ENCODE measurements around the gene FRG2. TPM values are rescaled to one million over a fixed set of nuclear protein-coding genes. Genes with fewer than 3 reads are reported as not detected.

The FRG2 gene
- total and polyA plus RNA-seq, 10 of the 15 experiments (the other 5 are each of a cell fraction or from before 2014, with no cell fraction given), result 0.04 TPM; not detected in 9

GRCh38 chr4:190015538-190016368 is 11.3 kb downstream of the FRG2 start:
- no peaks in the 10 kb centered on the region for H4K20me1 ChIP-seq (ENCODE audit: control insufficient read depth, insufficient read depth)
- H3K36me3 ChIP-seq (ENCODE audit: control insufficient read depth in 2 of 2, insufficient read depth in 2 of 2, low read length in 1 of 2), result no peaks in the 10 kb centered on the region
- no peaks in the 10 kb centered on the region for H3K79me2 ChIP-seq (ENCODE audit: control insufficient read depth, insufficient read depth, low read length)
- no peak for TF ChIP-seq ASH2L (IDR thresholded peaks at IDR 0.05; ENCODE audit: borderline replicate concordance, low read depth)
- no peak overlapping the region for H3K4me3 ChIP-seq
- SMC1A ChIA-PET (ENCODE audit: uncharacterized antibody, unreplicated experiment), result no interaction called here
- WGBS (ENCODE audit: insufficient coverage, insufficient replicate concordance, low lambda C conversion rate, missing lambda C conversion rate), result 31% methylated on average over 37 of the region's 43 CpGs
- H3K9me3 ChIP-seq (replicated peaks; ENCODE audit: control insufficient read depth, insufficient read depth, low read length), result peaks cover 6% of the 10 kb centered on the region; the same call in 1 of the 3 replicates
- no peaks in the 10 kb centered on the region for H3K4me1 ChIP-seq (ENCODE audit: control insufficient read depth, insufficient read depth, low read length)
- H3K9ac ChIP-seq (ENCODE audit: control insufficient read depth, insufficient read depth, low read length), result no peak overlapping the region
- RAD21 ChIA-PET (ENCODE audit: unreplicated experiment), result no interaction called here
- DNase-seq (ENCODE audit: low read depth, low spot score) (no peak), FAIRE-seq (no peak), ATAC-seq (no peak)
- in situ Hi-C loops (cut with MboI), result no loop called here
- H3K27me3 ChIP-seq (replicated peaks in 1 of 2; ENCODE audit: control insufficient read depth in 2 of 2, insufficient read depth in 2 of 2, low read length in 1 of 2), result no peaks in the 10 kb centered on the region; a peak in 1 of 4 replicates
- BruUV-seq (replicated peaks), result no TSS peak
- CTCF ChIA-PET, result no interaction called here
- POLR2A ChIA-PET, result no interaction called here
- intact Hi-C loops (cut with micrococcal nuclease; ENCODE audit: unreplicated experiment), result no loop called here
- no peak overlapping the region for H3K4me2 ChIP-seq (ENCODE audit: control insufficient read depth, insufficient read depth)
- H2AFZ ChIP-seq (ENCODE audit: control insufficient read depth, low read depth, low read length), result no peak overlapping the region
- no peak overlapping the region for H3K27ac ChIP-seq (ENCODE audit: control insufficient read depth, insufficient read depth)

GRCh38 chr4:190014771-190015537 is 12.1 kb downstream of the FRG2 start:
- Histone ChIP-seq H3K36me3 (ENCODE audit: control insufficient read depth in 2 of 2, insufficient read depth in 2 of 2, low read length in 1 of 2) (no peaks in the 10 kb centered on the region), H3K9me3 (replicated peaks; ENCODE audit: control insufficient read depth, insufficient read depth, low read length) (peaks cover 4% of the 10 kb centered on the region; the same call in 1 of the 3 replicates), H3K9ac (ENCODE audit: control insufficient read depth, insufficient read depth, low read length) (no peak overlapping the region), H4K20me1 (ENCODE audit: control insufficient read depth, insufficient read depth) (no peaks in the 10 kb centered on the region), H3K4me1 (ENCODE audit: control insufficient read depth, insufficient read depth, low read length) (no peaks in the 10 kb centered on the region), H3K79me2 (ENCODE audit: control insufficient read depth, insufficient read depth, low read length) (no peaks in the 10 kb centered on the region), H3K27ac (ENCODE audit: control insufficient read depth, insufficient read depth) (no peak overlapping the region), H3K4me3 (no peak overlapping the region), H2AFZ (ENCODE audit: control insufficient read depth, low read depth, low read length) (no peak overlapping the region), H3K4me2 (ENCODE audit: control insufficient read depth, insufficient read depth) (no peak overlapping the region), H3K27me3 (replicated peaks in 1 of 2; ENCODE audit: control insufficient read depth in 2 of 2, insufficient read depth in 2 of 2, low read length in 1 of 2) (no peaks in the 10 kb centered on the region; a peak in 1 of 4 replicates)
- intact Hi-C loops (cut with micrococcal nuclease; ENCODE audit: unreplicated experiment) (no loop called here), in situ Hi-C loops (cut with MboI) (no loop called here)
- ChIA-PET CTCF (no interaction called here), RAD21 (ENCODE audit: unreplicated experiment) (no interaction called here), SMC1A (ENCODE audit: uncharacterized antibody, unreplicated experiment) (no interaction called here), POLR2A (no interaction called here)
- BruUV-seq (replicated peaks), result no TSS peak
- no peak for ATAC-seq
- TF ChIP-seq SREBF2 (IDR thresholded peaks at IDR 0.05; ENCODE audit: low read length), result no peak
- TF ChIP-seq SP1 (IDR thresholded peaks at IDR 0.05; ENCODE audit: low read depth, low read length), result no peak
- no peak for TF ChIP-seq YBX1 (IDR thresholded peaks at IDR 0.05)
- no peak for TF ChIP-seq POU2F2 (IDR thresholded peaks at IDR 0.05; ENCODE audit: borderline replicate concordance, low read depth, low read length)
- TF ChIP-seq IKZF2 (IDR thresholded peaks at IDR 0.05), result no peak
- TF ChIP-seq YY1 (IDR thresholded peaks at IDR 0.05; ENCODE audit: low read depth, low read length), result no peak
- TF ChIP-seq TCF12 (IDR thresholded peaks at IDR 0.05; ENCODE audit: low read depth, low read length), result no peak
- no peak for TF ChIP-seq NR2F1 (conservative IDR thresholded peaks at IDR 0.05)
- no peak for TF ChIP-seq KDM1A (IDR thresholded peaks at IDR 0.05; ENCODE audit: borderline replicate concordance)
- TF ChIP-seq EED (IDR thresholded peaks at IDR 0.05; ENCODE audit: low read depth), result no peak
- no peak for TF ChIP-seq ZBED1 (IDR thresholded peaks at IDR 0.05; ENCODE audit: borderline replicate concordance)
- TF ChIP-seq MXI1 (IDR thresholded peaks at IDR 0.05; ENCODE audit: low read depth, low read length), result no peak
- TF ChIP-seq ASH2L (IDR thresholded peaks at IDR 0.05; ENCODE audit: borderline replicate concordance, low read depth), result no peak
- no peak for TF ChIP-seq ZNF24 (IDR thresholded peaks at IDR 0.05)
- TF ChIP-seq ZZZ3 (IDR thresholded peaks at IDR 0.05; ENCODE audit: control insufficient read depth, insufficient read length, low read depth), result no peak
- DNase-seq (ENCODE audit: low read depth, low spot score), result no peak
- WGBS (ENCODE audit: insufficient coverage, insufficient replicate concordance, low lambda C conversion rate, missing lambda C conversion rate), result 31% methylated on average over 39 of the region's 76 CpGs
- no peak for FAIRE-seq
